K562 (cell line): Measurements from ENCODE around the gene GLYATL1B. TPM values are rescaled to one million over a fixed set of nuclear protein-coding genes. Genes with fewer than 3 reads are reported as not detected.
"Not testable (repeated sequence)": the region's sequence is repeated elsewhere in the genome, so short reads cannot be mapped to it uniquely, and the experiment has no call there.

Experiments used
- ATAC-seq: fragments of 200-7000 bp; cut with Tn5 transposase; 3 replicates; pipeline ENCODE4 v1.9.1; 2020; ENCODE audit warnings: moderate library complexity
- BruUV-seq: library from RNA; stranded (reverse); fragments of 400-500 nt; replicated peaks from 2 replicates; lab custom pipeline; 2021; lab: Mats Ljungman, UMichigan
- CTCF ChIA-PET: fragments of 300-600 bp; formaldehyde crosslinking; extraction: SDS; loops from one replicate; lab custom pipeline; 2021; ENCODE audit warnings: low intra/inter-chr PET ratio; lab: Yijun Ruan, JAX
- POLR2A ChIA-PET: fragments of 300-600, 350-650 bp; sonication (Branson Sonifier 250); formaldehyde crosslinking; extraction: SDS; loops from one replicate; lab custom pipeline; 2021; ENCODE audit warnings: antibody characterized with exemption, inconsistent platforms; lab: Yijun Ruan, JAX
- DNase-seq, 4 experiments: peaks; one replicate each; pipeline versions ENCODE4 v3.0.0 to v3.0.0-alpha.2; 2011 to 2018; ENCODE audit warnings: low spot score in 3 of 4, mixed read lengths in 3 of 4; ENCODE audit errors: extremely low read depth in 1 of 4
- FAIRE-seq: peaks from 2 replicates; lab custom pipeline; 2011; peaks lifted over from hg19 to GRCh38; lab: Jason Lieb, UNC
- H2AFZ ChIP-seq: 2 replicates; pipeline ENCODE4 v1.6.0; 2011; ENCODE audit warnings: low read depth, low read length, control low read depth, inconsistent platforms
- H3K27ac ChIP-seq: fragments of 200-600 bp; 3 replicates; pipeline ENCODE4 v1.8.0; 2011; ENCODE audit warnings: low read depth, mild to moderate bottlenecking, control low read depth, inconsistent platforms, low read length, moderate library complexity, mixed read lengths; ENCODE audit errors: extremely low read depth
- H3K27me3 ChIP-seq, 2 experiments: fragments of 300-600 bp in 1 of 2; 2 replicates in 1 of 2; 3 replicates in 1 of 2; pipeline versions ENCODE4 v1.6.0 to v1.8.0; 2011; ENCODE audit warnings: inconsistent platforms in 2 of 2, low read length in 2 of 2, mild to moderate bottlenecking in 1 of 2, mixed read lengths in 1 of 2, moderate library complexity in 1 of 2; ENCODE audit not compliant: control insufficient read depth in 2 of 2, insufficient read depth in 2 of 2
- H3K36me3 ChIP-seq: fragments of 300-600 bp; 3 replicates; pipeline ENCODE4 v1.8.0; 2011; ENCODE audit warnings: mild to moderate bottlenecking, low read length, inconsistent platforms; ENCODE audit not compliant: control insufficient read depth, insufficient read depth
- H3K4me1 ChIP-seq, 2 experiments: fragments of 200-600 bp in 1 of 2; replicated peaks in 1 of 2; 2 replicates in 1 of 2; 3 replicates in 1 of 2; pipeline versions ENCODE4 v1.5.1 to v1.8.0; 2011; ENCODE audit warnings: inconsistent platforms in 2 of 2, low read length in 2 of 2, mild to moderate bottlenecking in 1 of 2, mixed read lengths in 1 of 2, moderate library complexity in 1 of 2; ENCODE audit not compliant: control insufficient read depth in 2 of 2, insufficient read depth in 2 of 2
- H3K4me2 ChIP-seq: 2 replicates; pipeline ENCODE4 v1.6.1; 2011; ENCODE audit warnings: low read length, control low read depth, inconsistent platforms, mixed read lengths; ENCODE audit not compliant: insufficient read depth
- H3K4me3 ChIP-seq: fragments of 200-600 bp; sonication (generic), shearing (Covaris generic); 2 replicates; pipeline ENCODE4 v1.5.1; 2016; ENCODE audit warnings: control low read depth, inconsistent platforms
- H3K79me2 ChIP-seq: fragments of 200-600 bp; 3 replicates; pipeline ENCODE4 v1.8.0; 2011; ENCODE audit warnings: low read length, inconsistent platforms; ENCODE audit not compliant: control insufficient read depth, insufficient read depth
- H3K9ac ChIP-seq, 2 experiments: 2 replicates each; pipeline versions ENCODE4 v1.6.0 to v1.6.1; 2011; ENCODE audit warnings: low read depth in 2 of 2, low read length in 2 of 2, control low read depth in 1 of 2, inconsistent platforms in 1 of 2, mild to moderate bottlenecking in 1 of 2, mixed read lengths in 1 of 2; ENCODE audit not compliant: insufficient read depth in 1 of 2
- H3K9me1 ChIP-seq: one replicate; pipeline ENCODE4 v1.6.0; 2011; ENCODE audit warnings: inconsistent platforms, mild to moderate bottlenecking, low read length, moderate library complexity; ENCODE audit not compliant: control insufficient read depth, insufficient read depth
- H3K9me3 ChIP-seq: replicated peaks from 2 replicates; pipeline ENCODE4 v1.5.1; 2011; ENCODE audit warnings: low read depth, low read length, inconsistent platforms; ENCODE audit not compliant: control insufficient read depth, insufficient read depth
- H4K20me1 ChIP-seq: replicated peaks from 2 replicates; pipeline ENCODE4 v1.6.1; 2011; ENCODE audit warnings: low read length, inconsistent platforms, mixed read lengths; ENCODE audit not compliant: control insufficient read depth, insufficient read depth
- CTCF ChIP-seq, 3 experiments: IDR thresholded peaks in 2 of 3; conservative IDR thresholded peaks in 1 of 3; 2 replicates each; pipeline ENCODE4 v1.5.1; 2011 to 2012; ENCODE audit warnings: low read length in 3 of 3, mild to moderate bottlenecking in 3 of 3, control low read depth in 2 of 3, improper control_type of control experiment in 1 of 3, inconsistent platforms in 1 of 3, low read depth in 1 of 3, mixed read lengths in 1 of 3, moderate library complexity in 1 of 3; ENCODE audit not compliant: insufficient read depth in 2 of 3
- CXXC5 ChIP-seq: fragments of 250-450 bp; sonication (Bioruptor Pico); IDR thresholded peaks from 2 replicates; pipeline ENCODE4 v1.8.0; 2022; ENCODE audit warnings: inconsistent platforms, mild to moderate bottlenecking, moderate library complexity
- MAZ ChIP-seq, 2 experiments: fragments of 450-650 bp in 1 of 2; sonication (generic) in 1 of 2; formaldehyde crosslinking; IDR thresholded peaks in 1 of 2; conservative IDR thresholded peaks in 1 of 2; 2 replicates each; pipeline versions ENCODE4 v1.4.0 to v1.5.0; 2020; ENCODE audit warnings: mild to moderate bottlenecking in 1 of 2, missing genetic modification reagents in 1 of 2
- NFYB ChIP-seq: IDR thresholded peaks from 2 replicates; pipeline ENCODE4 v1.6.1; 2011; ENCODE audit warnings: mild to moderate bottlenecking, moderate library complexity; ENCODE audit not compliant: insufficient read length; ENCODE audit errors: extremely low read depth
- NRF1 ChIP-seq, 2 experiments: fragments of 450-650 bp; IDR thresholded peaks in 1 of 2; conservative IDR thresholded peaks in 1 of 2; 2 replicates each; pipeline ENCODE4 v1.6.1; 2014; ENCODE audit warnings: mild to moderate bottlenecking in 2 of 2
- PKNOX1 ChIP-seq: fragments of 450-650 bp; IDR thresholded peaks from 2 replicates; pipeline ENCODE4 v1.6.1; 2016
- RAD21 ChIP-seq, 2 experiments: fragments of 250-450 bp in 1 of 2; fragments of 450-650 bp in 1 of 2; sonication (Bioruptor Pico) in 1 of 2; formaldehyde crosslinking in 1 of 2; IDR thresholded peaks in 1 of 2; conservative IDR thresholded peaks in 1 of 2; 2 replicates each; pipeline versions ENCODE4 v1.4.0 to v1.8.0; 2020 to 2022; ENCODE audit warnings: mild to moderate bottlenecking in 2 of 2, moderate library complexity in 1 of 2
- RB1 ChIP-seq: fragments of 450-650 bp; IDR thresholded peaks from 2 replicates; pipeline ENCODE4 v1.6.1; 2017; ENCODE audit warnings: low read depth, mild to moderate bottlenecking
- STAG1 ChIP-seq: sonication (generic); formaldehyde crosslinking; IDR thresholded peaks from 2 replicates; pipeline ENCODE4 v1.5.0; 2020; ENCODE audit warnings: missing genetic modification reagents, borderline replicate concordance
- VEZF1 ChIP-seq: fragments of 200-800 bp; sonication (Bioruptor generic); IDR thresholded peaks from 2 replicates; pipeline ENCODE4 v1.6.1; 2017; ENCODE audit warnings: missing genetic modification characterization, missing compliant biosample characterization
- XRCC5 ChIP-seq: fragments of 200-400 bp; formaldehyde crosslinking; IDR thresholded peaks from 2 replicates; pipeline ENCODE4 v1.6.1; 2017; ENCODE audit warnings: low read depth, mild to moderate bottlenecking, low read length
- ZNF384 ChIP-seq: IDR thresholded peaks from 2 replicates; pipeline ENCODE4 v1.6.1; 2012; ENCODE audit warnings: low read depth, low read length, improper control_type of control experiment
- WGBS: fragments of 100-300 bp; shearing (Covaris generic); methylation state at CpG from one replicate; pipeline ENCODE4 v1.1.6; 2016; ENCODE audit warnings: low coverage, mixed read lengths; ENCODE audit not compliant: insufficient coverage; ENCODE audit errors: missing lambda C conversion rate; 5-methylcytosine and 5-hydroxymethylcytosine counted together
- in situ Hi-C: fragments of 300-500 bp; cut with MboI; formaldehyde crosslinking; loops from 4 replicates; pipeline ENCODE4 v1.15.0; 2018; ENCODE audit warnings: inconsistent platforms, mixed read lengths
- intact Hi-C: fragments of 100-400 bp; cut with micrococcal nuclease; formaldehyde crosslinking; loops from 2 replicates; pipeline ENCODE4 v1.14.2; 2022
- polyA plus RNA-seq, 8 experiments: library from polyadenylated mRNA; depleted of rRNA in 4 of 8; stranded (reverse) in 5 of 8; unstranded in 3 of 8; fragments of >200 nt; fragmentation: Nextera tagmentation in 2 of 8; fragmentation: Illumina TruSeq in 1 of 8; extraction: Ambion mirVana in 2 of 8; extraction: Trizol in 1 of 8; gene quantifications; 2 replicates each; pipeline versions ENCODE4 v1.2.1 to v1.2.3, GENCODE V29; 2011 to 2014; ENCODE audit warnings: inconsistent platforms in 1 of 8, missing spikeins in 1 of 8
- total RNA-seq, 7 experiments: library from RNA; depleted of rRNA in 6 of 7; stranded (reverse); fragments of >200 nt in 6 of 7; fragmentation: Illumina TruSeq in 2 of 7; extraction: Trizol in 2 of 7; gene quantifications; 2 replicates each; pipeline versions ENCODE4 v1.2.1 to v1.2.3, GENCODE V29; 2011 to 2021; ENCODE audit warnings: low replicate concordance in 1 of 7

GLYATL1B gene
- total and polyA plus RNA-seq, 9 of the 15 experiments (the other 6 are each of a cell fraction or from before 2014, with no cell fraction given), result not detected

GRCh38 chr11:59058120-59059033 is 27.7 kb upstream of the GLYATL1B start (continued):
- TF ChIP-seq XRCC5 (0 out of 2 replicates have a peak, but pooled peaks have one; percentile 54), MAZ (CRISPR knock-in tag; conservative IDR thresholded peaks at IDR 0.05 in 1 of 2, IDR thresholded peaks at IDR 0.05 in 1 of 2) (peak; percentile 39 to 79; a peak in 2 of 4 replicates), ZNF384 (peak; percentile 97), CXXC5 (CRISPR knock-in tag) (peak; percentile 39; the same call in 1 of the 2 replicates), RAD21 (CRISPR knock-in tag; conservative IDR thresholded peaks at IDR 0.05 in 1 of 2, IDR thresholded peaks at IDR 0.05 in 1 of 2) (peak; percentile 59 to 74; a peak in 3 of 4 replicates), RB1 (0 out of 2 replicates have a peak, but pooled peaks have one; percentile 41), NFYB (peak; percentile 57), NRF1 (conservative IDR thresholded peaks at IDR 0.05 in 1 of 2, IDR thresholded peaks at IDR 0.05 in 1 of 2) (peak in 1 of 2 experiments; percentile 33; a peak in 1 of 4 replicates), PKNOX1 (peak; percentile 98), CTCF (IDR thresholded peaks at IDR 0.05 in 2 of 3, conservative IDR thresholded peaks at IDR 0.05 in 1 of 3; ENCODE audit: insufficient read depth in 2 of 3, low read depth in 1 of 3, low read length in 3 of 3) (peak; percentile 79 to 85 (median 82)), STAG1 (CRISPR knock-in tag) (peak; percentile 14; the same call in 1 of the 2 replicates), VEZF1 (CRISPR knock-in tag) (peak; percentile 51; the same call in 1 of the 2 replicates)

GRCh38 chr11:59060096-59060495 is 26.0 kb upstream of the GLYATL1B start:
- H2AFZ ChIP-seq, in situ Hi-C loops, H3K27ac ChIP-seq, FAIRE-seq, H4K20me1 ChIP-seq, H3K9me1 ChIP-seq, POLR2A ChIA-PET, H3K4me1 ChIP-seq, H3K36me3 ChIP-seq, DNase-seq, CTCF ChIA-PET, BruUV-seq, H3K9me3 ChIP-seq, ATAC-seq, H3K4me3 ChIP-seq, intact Hi-C loops, H3K9ac ChIP-seq, H3K79me2 ChIP-seq, H3K4me2 ChIP-seq: not testable (repeated sequence)
- 2% methylated on average over 3 of the region's 3 CpGs for WGBS
- H3K27me3 ChIP-seq, result peaks cover 0 to 18% of the 10 kb centered on the region in 2 experiments; a peak in 4 of 5 replicates
